PFSK-1 (cell line): ENCODE measurements around the gene TMIE.

Experiments
- POLR2AphosphoS5 ChIP-seq: IDR thresholded peaks from 2 replicates; pipeline ENCODE4 v1.6.1; 2012; ENCODE audit warnings: low read depth, mild to moderate bottlenecking, control low read depth, low read length, moderate library complexity
- SIN3A ChIP-seq: IDR thresholded peaks from 2 replicates; pipeline ENCODE4 v1.6.1; 2012; ENCODE audit warnings: mild to moderate bottlenecking, low read length, moderate library complexity, borderline replicate concordance; ENCODE audit not compliant: insufficient read depth
- TAF1 ChIP-seq: IDR thresholded peaks from 2 replicates; pipeline ENCODE4 v1.6.1; 2012; ENCODE audit warnings: low read length, control low read depth, borderline replicate concordance; ENCODE audit not compliant: insufficient read depth
- TF ChIP-seq, protein P1 (sequence below), 2 experiments: IDR thresholded peaks; 2 replicates each; pipeline versions ENCODE4 v1.6.1 to v1.8.0; 2011 to 2012; ENCODE audit warnings: low read depth in 2 of 2, low read length in 2 of 2, control low read depth in 1 of 2, inconsistent platforms in 1 of 2, mild to moderate bottlenecking in 1 of 2, moderate library complexity in 1 of 2; ENCODE audit not compliant: insufficient read depth in 1 of 2

DNA sequence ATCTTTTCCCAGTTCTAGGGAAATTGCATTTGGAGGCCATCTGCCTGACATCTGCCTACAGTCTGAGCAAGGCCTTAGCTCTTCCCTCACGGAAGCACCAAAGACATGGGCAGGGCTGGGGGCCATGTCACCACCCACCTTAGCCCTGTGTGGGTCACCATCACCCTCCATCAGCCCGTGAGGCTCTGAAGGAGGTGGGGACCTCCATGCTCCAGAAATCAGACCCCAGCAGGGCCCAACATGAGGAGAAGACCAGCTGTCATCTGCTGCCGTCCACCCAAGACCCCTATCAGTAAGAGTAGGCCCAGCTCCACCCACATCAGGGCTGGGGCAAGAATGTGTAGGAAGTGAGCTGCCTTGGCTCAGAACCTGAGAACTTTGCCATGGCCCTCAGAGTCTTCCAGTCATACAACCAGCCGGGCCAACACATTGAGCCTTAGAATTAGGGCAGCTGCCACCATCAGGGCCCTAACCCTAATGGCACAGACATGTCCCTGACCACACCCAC lies 1.9 kb downstream of the TMIE start:
- TF ChIP-seq POLR2AphosphoS5 (no peak), SIN3A (no peak), TAF1 (no peak)
- TF ChIP-seq, protein P1, sequence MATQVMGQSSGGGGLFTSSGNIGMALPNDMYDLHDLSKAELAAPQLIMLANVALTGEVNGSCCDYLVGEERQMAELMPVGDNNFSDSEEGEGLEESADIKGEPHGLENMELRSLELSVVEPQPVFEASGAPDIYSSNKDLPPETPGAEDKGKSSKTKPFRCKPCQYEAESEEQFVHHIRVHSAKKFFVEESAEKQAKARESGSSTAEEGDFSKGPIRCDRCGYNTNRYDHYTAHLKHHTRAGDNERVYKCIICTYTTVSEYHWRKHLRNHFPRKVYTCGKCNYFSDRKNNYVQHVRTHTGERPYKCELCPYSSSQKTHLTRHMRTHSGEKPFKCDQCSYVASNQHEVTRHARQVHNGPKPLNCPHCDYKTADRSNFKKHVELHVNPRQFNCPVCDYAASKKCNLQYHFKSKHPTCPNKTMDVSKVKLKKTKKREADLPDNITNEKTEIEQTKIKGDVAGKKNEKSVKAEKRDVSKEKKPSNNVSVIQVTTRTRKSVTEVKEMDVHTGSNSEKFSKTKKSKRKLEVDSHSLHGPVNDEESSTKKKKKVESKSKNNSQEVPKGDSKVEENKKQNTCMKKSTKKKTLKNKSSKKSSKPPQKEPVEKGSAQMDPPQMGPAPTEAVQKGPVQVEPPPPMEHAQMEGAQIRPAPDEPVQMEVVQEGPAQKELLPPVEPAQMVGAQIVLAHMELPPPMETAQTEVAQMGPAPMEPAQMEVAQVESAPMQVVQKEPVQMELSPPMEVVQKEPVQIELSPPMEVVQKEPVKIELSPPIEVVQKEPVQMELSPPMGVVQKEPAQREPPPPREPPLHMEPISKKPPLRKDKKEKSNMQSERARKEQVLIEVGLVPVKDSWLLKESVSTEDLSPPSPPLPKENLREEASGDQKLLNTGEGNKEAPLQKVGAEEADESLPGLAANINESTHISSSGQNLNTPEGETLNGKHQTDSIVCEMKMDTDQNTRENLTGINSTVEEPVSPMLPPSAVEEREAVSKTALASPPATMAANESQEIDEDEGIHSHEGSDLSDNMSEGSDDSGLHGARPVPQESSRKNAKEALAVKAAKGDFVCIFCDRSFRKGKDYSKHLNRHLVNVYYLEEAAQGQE (IDR thresholded peaks at IDR 0.05; ENCODE audit: insufficient read depth in 1 of 2, low read depth in 2 of 2, low read length in 2 of 2) = no peak
